VCaP (cell line): ENCODE data around the gene LMLN.

Experiments used
- H3K27ac ChIP-seq: fragments of 450-650 bp; 2 replicates; pipeline ENCODE4 v1.5.1; 2017
- TF ChIP-seq, protein P1 (sequence below): fragments of 450-650 bp; conservative IDR thresholded peaks from 2 replicates; pipeline ENCODE4 v1.5.1; 2017; ENCODE audit warnings: mild to moderate bottlenecking, moderate library complexity

LMLN gene

DNA sequence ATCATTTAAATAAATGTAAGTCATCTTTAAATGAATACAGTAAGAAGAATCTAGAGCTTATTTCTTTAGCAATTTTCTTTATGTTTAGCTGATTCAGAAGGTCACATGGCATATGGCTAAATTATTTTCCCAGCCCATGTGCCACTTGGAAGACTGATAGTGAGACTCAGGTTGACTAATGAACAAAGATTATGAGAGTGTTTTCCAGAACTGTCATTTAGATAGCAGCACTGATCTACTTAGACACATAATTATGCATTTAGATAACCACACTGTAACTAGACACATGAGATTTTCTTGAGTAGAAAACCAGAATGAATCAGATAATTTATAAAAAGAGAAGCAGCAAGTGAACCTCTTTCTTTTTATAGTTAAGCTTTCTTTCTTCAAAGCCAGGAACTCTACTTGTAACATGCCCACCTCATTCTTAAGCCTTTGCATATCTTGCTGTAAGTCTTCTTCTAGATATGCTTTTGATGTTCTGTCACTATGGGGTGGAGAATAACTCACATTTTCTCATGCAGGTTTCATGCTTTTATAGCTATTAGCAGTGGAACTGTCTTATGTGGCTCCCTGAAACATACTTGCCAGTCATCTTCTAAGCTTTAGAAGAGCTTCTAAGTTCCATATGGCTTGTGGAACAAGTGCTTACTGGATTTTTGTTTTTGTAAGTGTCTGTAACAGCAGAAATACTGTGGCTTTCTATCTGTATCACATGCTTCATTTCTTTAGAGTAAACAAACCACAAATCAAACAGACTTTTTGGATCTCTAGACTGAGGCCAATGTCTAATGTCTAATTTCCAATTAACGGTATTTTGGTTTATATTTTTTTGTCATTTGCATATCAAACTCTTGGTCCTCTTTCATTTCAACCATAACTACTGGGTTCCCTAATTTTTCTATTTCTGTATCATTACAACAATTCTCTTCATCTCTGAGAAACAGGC lies 101.4 kb downstream of the LMLN start:
- H3K27ac ChIP-seq, result no peak overlapping the region
- TF ChIP-seq, protein P1, sequence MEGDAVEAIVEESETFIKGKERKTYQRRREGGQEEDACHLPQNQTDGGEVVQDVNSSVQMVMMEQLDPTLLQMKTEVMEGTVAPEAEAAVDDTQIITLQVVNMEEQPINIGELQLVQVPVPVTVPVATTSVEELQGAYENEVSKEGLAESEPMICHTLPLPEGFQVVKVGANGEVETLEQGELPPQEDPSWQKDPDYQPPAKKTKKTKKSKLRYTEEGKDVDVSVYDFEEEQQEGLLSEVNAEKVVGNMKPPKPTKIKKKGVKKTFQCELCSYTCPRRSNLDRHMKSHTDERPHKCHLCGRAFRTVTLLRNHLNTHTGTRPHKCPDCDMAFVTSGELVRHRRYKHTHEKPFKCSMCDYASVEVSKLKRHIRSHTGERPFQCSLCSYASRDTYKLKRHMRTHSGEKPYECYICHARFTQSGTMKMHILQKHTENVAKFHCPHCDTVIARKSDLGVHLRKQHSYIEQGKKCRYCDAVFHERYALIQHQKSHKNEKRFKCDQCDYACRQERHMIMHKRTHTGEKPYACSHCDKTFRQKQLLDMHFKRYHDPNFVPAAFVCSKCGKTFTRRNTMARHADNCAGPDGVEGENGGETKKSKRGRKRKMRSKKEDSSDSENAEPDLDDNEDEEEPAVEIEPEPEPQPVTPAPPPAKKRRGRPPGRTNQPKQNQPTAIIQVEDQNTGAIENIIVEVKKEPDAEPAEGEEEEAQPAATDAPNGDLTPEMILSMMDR, result no peak

GRCh38 chr3:198062068-198062465 lies 102.0 kb downstream of the LMLN start:
- TF ChIP-seq, protein P1, result no peak

GRCh38 chr3:198064420-198064819 lies 104.4 kb downstream of the LMLN start:
- no peak overlapping the region for H3K27ac ChIP-seq
- TF ChIP-seq, protein P1, result no peak

More at GRCh38 chr3:198062068-198062465, 102.0 kb downstream of the LMLN start:
- no peak overlapping the region for H3K27ac ChIP-seq

DNA sequence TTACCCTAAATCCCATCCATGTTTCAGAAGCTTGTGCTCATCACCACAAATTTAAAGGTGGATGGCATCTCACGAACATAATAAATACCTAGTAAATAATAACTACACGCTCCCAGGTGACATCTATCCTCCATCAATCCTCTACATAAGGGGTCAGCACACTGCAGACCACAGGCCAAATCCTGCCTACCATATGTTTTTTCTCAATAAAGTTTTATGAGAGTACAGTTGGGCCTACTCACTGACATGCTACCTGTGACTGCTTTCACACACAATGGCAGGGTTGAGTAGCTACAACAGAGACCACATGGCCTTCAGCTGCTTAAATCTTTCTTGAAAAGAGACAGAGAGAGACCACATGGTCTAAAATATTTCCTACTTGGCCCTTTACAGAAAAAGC lies 105.9 kb downstream of the LMLN start:
- no peak overlapping the region for H3K27ac ChIP-seq
- TF ChIP-seq, protein P1, result no peak

DNA sequence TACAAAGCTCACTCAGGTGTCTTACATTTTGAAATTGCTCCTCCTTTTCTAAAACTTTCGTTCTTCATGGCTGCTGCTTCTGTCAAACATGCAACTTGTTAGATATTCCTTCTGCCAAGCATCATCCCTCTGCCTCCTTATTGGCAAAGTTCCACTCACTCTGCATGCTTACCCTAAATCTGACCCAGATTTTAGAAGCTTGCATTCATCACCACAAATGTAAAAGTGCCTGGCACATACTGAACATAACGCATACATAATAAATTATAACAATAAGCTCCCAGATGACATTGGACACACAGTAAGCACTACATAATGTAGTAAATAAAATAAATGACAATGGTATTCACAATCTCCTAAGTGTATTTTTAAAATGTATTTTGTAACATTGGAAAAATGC lies 107.4 kb downstream of the LMLN start:
- H3K27ac ChIP-seq, result no peak overlapping the region
- TF ChIP-seq, protein P1, result no peak

DNA sequence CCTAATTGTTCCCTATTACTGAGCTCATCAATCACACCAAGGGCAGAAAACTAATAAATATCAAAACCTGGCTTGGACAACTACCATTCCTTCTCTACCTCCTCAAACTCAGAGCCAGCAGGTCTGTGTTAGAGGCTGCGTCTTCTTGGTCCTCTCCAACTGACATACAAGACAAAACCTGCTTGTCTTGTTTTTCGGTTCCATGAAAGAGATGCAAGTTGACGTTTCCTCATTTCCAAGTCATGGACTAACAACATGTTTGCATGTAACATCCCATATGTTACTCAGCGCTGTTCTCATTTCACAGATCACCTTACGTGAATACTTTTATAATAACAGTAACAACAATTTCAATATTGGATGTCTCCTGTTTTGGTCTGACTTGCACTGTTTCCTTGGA lies 110.9 kb downstream of the LMLN start:
- TF ChIP-seq, protein P1, result no peak
- no peak overlapping the region for H3K27ac ChIP-seq

DNA sequence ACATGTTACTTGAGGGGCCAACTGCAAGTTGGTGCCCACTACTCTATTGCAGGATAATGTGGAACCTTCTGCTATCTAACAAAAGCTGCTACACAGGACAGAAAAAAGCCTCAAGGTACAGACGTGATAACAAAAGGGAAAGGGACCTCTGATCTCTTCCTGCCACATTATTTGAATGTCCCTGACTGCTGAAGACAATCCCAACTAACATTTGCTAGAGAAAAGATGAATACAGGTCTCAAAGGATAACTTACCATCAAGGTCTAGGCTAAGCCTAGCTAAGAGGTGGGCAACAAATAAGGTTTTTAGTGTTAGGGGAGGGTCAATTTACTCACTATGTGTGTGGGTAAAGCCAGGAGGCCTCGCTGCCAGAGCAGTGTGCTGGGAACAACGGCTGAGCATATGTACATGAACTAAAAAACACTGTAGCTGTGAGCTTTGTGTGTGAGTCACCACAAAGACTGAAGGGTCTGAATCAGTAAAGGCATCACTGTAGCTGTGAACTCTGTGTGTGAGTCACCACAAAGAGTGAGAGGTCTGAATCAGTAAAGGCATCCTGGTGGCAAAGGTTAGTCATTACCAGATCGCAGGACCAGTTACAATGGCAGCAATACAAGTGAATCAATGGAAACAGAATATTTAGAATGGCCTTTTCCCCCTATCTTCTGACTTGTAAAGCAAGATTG lies 111.7 kb downstream of the LMLN start:
- TF ChIP-seq, protein P1, result no peak
- H3K27ac ChIP-seq, result no peak overlapping the region
